Peyer's patch (tissue), 4 donors: ENCODE results near the gene CSK. TPM values are rescaled to one million over a fixed set of nuclear protein-coding genes. Genes with fewer than 3 reads are reported as not detected.

Experiments used
- DNase-seq, 3 donors: peaks; one replicate each; pipeline ENCODE4 v3.0.0-alpha.2; 2017 to 2019
- H3K27ac ChIP-seq, 4 donors: fragments of 200-600 bp; sonication (generic); one replicate each; pipeline ENCODE4 v1.5.1; 2016 to 2019
- H3K27me3 ChIP-seq, 2 donors: fragments of 200-600 bp; sonication (generic); one replicate each; pipeline ENCODE4 v1.5.1; 2019
- H3K36me3 ChIP-seq, 3 donors: fragments of 200-600 bp; sonication (generic); one replicate each; pipeline ENCODE4 v1.5.1; 2016 to 2019
- H3K4me1 ChIP-seq, 4 donors: fragments of 200-600 bp; sonication (generic); one replicate each; pipeline ENCODE4 v1.5.1; 2016 to 2019
- H3K4me3 ChIP-seq, 4 donors: fragments of 200-600 bp; sonication (generic); 1 replicate in 3 of 4; 2 replicates in 1 of 4; pipeline ENCODE4 v1.5.1; 2016 to 2019; ENCODE audit warnings: mild to moderate bottlenecking in 1 of 4
- H3K9me3 ChIP-seq, 4 donors: fragments of 200-600 bp; sonication (generic); one replicate each; pipeline ENCODE4 v1.5.1; 2016 to 2019; ENCODE audit warnings: mild to moderate bottlenecking in 1 of 4
- POLR2A ChIP-seq, 2 donors: fragments of 450-650 bp; IDR thresholded peaks; one replicate each; pipeline ENCODE4 v1.5.1; 2017; ENCODE audit warnings: antibody characterized with exemption in 2 of 2, mild to moderate bottlenecking in 2 of 2, moderate library complexity in 2 of 2
- total RNA-seq, 4 donors: library from RNA; depleted of rRNA; stranded (reverse); fragments of >200 nt; gene quantifications; one replicate each; pipeline ENCODE4 v1.1.0, GENCODE V29; 2016
- TF ChIP-seq, protein P1 (sequence below), 6 experiments: fragments of 450-650 bp in 4 of 6; fragments of 200-600 bp in 2 of 6; sonication (generic) in 1 of 6; IDR thresholded peaks; one replicate each; pipeline ENCODE4 v1.5.1; 2017 to 2019; ENCODE audit warnings: antibody characterized with exemption in 6 of 6, mild to moderate bottlenecking in 3 of 6, moderate library complexity in 1 of 6

CSK gene
- total RNA-seq, 4 donors from 2014 or later = 53.8 to 122 (median 66.2) TPM

DNA sequence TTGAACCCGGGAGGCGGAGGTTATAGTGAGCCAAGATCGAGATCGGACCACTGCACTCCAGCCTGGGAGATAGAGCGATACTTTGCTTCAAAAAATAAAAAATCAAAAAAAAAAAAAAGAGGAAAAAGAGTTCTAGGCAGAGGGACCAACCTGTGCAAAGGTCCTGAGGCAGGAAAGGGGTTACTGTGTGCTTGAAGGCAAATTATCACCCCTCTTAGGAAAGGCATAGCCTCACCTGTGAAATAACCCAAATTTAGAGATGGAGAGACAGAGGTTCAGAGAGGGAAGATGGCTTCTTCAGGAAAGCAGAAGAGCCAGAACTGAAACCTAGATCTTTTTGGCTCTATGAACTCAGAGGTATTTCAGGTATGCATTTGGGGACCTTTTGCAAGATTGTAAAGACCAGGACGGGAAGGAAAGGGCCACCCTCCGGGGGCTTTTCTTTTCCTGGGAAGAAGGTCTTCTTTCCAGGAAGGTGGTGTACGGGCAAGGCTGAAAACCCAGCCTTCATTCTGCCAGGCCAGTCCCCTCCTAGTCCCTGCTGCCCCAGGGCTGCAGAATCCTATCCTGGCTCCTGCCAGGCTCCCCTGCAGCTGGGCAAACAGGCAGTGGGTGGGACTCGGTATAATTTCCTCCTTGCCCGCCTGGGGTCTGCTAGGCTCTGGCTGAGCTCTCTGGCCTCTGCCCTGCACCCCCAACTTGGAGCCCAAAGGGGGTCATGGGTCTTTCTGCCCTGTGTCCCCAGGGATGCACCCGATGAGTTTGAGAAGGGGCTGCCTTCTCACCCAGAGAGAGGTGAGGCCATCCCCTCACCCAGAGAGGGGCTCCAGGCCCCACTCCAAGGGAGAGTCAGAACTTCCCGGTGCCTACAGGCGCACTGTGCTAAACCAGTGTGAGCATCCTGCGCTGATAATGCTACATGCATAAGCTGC lies 14.4 kb upstream of the CSK start:
- no peaks in the 10 kb centered on the region for H3K36me3 ChIP-seq
- H3K9me3 ChIP-seq = no peaks in the 10 kb centered on the region
- no peak overlapping the region for H3K27ac ChIP-seq
- H3K4me1 ChIP-seq = peaks cover 0 to 10% (median 7%) of the 10 kb centered on the region in 4 donors
- no peaks in the 10 kb centered on the region for H3K27me3 ChIP-seq
- TF ChIP-seq, protein P1, sequence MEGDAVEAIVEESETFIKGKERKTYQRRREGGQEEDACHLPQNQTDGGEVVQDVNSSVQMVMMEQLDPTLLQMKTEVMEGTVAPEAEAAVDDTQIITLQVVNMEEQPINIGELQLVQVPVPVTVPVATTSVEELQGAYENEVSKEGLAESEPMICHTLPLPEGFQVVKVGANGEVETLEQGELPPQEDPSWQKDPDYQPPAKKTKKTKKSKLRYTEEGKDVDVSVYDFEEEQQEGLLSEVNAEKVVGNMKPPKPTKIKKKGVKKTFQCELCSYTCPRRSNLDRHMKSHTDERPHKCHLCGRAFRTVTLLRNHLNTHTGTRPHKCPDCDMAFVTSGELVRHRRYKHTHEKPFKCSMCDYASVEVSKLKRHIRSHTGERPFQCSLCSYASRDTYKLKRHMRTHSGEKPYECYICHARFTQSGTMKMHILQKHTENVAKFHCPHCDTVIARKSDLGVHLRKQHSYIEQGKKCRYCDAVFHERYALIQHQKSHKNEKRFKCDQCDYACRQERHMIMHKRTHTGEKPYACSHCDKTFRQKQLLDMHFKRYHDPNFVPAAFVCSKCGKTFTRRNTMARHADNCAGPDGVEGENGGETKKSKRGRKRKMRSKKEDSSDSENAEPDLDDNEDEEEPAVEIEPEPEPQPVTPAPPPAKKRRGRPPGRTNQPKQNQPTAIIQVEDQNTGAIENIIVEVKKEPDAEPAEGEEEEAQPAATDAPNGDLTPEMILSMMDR (IDR thresholded peaks at IDR 0.05) = no peak
- TF ChIP-seq POLR2A (IDR thresholded peaks at IDR 0.05) = no peak
- peak in 1 of 3 donors; percentile 28 for DNase-seq
- H3K4me3 ChIP-seq = no peak overlapping the region

DNA sequence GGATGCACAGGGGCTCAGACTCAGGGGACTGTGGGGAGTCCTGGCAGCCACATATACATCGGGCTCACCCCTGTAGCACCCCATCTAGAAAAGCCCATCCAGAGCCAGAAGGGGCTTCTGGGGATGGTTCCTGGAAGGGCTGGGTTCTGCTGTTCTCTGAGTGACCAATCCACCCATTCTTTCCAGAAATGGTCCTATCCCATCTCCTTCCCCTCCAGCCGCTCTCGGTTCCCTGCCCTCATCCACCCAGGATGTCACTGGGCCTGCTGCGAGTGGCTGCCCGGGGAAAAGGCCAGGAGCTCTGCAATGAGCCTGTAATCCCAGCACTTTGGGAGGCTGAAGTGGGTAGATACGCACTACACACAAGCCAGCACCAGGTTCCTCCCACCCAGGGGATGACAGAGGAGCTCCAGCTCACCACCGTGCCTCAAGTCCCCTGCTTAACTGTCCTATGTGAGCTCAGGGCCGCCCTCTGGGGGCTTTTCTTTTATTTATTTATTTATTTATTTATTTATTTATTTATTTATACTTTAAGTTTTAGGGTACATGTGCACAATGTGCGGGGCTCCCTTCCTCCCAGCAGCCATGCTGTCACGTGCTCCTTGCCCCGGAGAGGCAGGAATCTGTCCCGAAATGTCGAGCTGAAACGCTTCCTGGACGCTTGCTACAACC lies 13.6 kb upstream of the CSK start:
- TF ChIP-seq, protein P1 (IDR thresholded peaks at IDR 0.05) = no peak
- no peak for TF ChIP-seq POLR2A (IDR thresholded peaks at IDR 0.05)
- Histone ChIP-seq H3K27me3 (no peaks in the 10 kb centered on the region), H3K9me3 (no peaks in the 10 kb centered on the region), H3K4me3 (no peak overlapping the region), H3K27ac (no peak overlapping the region), H3K4me1 (peaks cover 0 to 12% (median 9%) of the 10 kb centered on the region in 4 donors), H3K36me3 (no peaks in the 10 kb centered on the region)
- no peak for DNase-seq

DNA sequence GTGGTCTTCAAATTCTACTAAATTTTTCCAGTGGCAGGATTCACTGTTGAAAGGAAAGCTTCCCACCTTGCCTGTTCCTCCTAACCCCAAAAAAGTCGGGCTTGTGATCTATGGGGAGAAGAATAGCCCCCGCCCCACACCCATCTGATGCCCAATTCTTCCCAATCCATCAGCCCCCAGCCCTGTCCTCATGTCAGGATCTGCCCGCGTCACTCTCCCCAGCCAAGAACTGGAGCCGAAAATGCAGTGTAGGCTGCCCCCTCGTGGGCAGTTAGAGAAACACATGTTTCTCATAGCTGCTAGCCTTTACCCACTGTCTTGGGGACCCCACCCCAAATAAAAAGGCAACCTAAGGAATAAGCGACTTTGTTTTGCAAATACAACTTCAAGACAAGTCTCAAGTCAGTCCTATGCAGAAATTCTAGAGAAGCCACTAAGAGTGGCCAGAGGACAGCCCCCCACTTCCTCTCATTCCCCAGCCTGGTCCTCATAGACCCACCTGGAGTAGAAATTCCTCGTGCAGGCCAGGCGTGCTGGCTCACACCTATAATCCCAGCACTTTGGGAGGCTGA lies 13.0 kb upstream of the CSK start:
- no peaks in the 10 kb centered on the region for H3K9me3 ChIP-seq

DNA sequence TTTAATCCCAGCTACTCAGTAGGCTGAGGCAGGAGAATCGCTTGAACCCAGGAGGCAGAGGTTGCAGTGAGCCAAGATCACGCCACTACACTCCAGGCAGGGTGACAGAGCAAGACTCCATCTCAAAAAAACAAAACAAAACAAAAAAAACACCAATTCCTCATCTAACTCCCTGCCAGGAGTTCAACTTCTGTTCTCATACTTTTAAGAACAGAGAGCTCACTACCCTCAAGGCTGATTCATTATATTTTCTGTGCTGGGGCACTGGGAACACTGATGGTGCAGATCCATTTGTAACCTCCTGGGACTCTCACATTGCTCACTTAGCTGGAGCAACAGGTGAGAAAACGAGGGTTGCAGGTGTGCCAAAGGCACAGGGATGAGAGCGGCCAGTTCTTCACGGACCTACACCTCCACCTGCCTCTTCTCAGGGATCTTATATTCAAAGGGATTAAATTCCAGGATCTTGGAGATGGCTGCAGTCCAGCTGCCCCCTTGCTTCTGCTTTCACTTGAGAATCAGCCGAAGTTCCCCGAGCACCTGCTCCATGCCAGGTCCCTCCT lies 12.3 kb upstream of the CSK start:
- Histone ChIP-seq H3K4me3 (no peak overlapping the region), H3K36me3 (no peaks in the 10 kb centered on the region), H3K27ac (no peak overlapping the region), H3K9me3 (no peaks in the 10 kb centered on the region), H3K27me3 (no peaks in the 10 kb centered on the region), H3K4me1 (peaks cover 0 to 25% (median 17%) of the 10 kb centered on the region in 4 donors)
- DNase-seq = no peak
- no peak for TF ChIP-seq POLR2A (IDR thresholded peaks at IDR 0.05)
- TF ChIP-seq, protein P1 (IDR thresholded peaks at IDR 0.05) = no peak

More for the DNA sequence above, 13.0 kb upstream of the CSK start:
- Histone ChIP-seq H3K36me3 (no peaks in the 10 kb centered on the region), H3K4me1 (peaks cover 0 to 18% (median 12%) of the 10 kb centered on the region in 4 donors), H3K4me3 (no peak overlapping the region), H3K27me3 (no peaks in the 10 kb centered on the region), H3K27ac (no peak overlapping the region)
- DNase-seq = peak; percentile 57 to 81 (median 64)
- TF ChIP-seq POLR2A (IDR thresholded peaks at IDR 0.05) = no peak
- TF ChIP-seq, protein P1 (IDR thresholded peaks at IDR 0.05) = peak; percentile 61 to 87 (median 84)

DNA sequence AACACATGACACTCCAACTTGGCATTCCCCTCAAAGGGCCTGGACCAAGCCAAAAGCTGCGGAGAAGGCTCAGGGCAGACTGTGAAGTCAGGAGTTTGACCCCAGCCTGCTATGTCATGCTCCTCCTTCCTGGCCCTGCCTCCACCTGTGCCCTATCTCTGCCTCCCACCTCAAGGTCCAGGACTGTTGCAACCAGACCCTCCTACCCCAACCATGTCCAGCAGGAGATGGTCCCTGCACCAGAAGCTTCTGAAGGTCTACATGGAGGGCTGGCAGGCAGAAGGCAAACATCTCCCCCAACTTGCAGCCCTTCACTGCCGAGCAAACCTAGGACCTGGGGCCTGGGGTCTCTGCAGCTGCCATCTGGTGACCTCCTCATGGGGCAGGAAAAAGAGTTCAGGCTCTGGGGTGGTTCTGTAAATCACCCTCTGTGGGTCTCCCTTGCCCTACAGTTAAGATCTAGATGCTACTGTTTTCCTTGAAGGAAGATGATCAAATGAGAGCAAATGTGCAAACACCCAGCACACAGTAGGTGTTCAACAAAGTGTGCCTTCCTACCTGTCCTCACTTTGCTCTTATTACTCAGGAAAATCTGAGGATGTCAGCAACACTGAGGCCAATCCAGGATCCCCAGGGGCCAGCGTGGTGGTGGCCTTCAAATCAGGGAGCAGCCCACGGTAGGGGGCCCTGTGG lies 11.5 kb upstream of the CSK start:
- Histone ChIP-seq H3K4me1 (peaks cover 0 to 31% (median 23%) of the 10 kb centered on the region in 4 donors), H3K9me3 (no peaks in the 10 kb centered on the region), H3K27me3 (no peaks in the 10 kb centered on the region), H3K4me3 (no peak overlapping the region), H3K27ac (no peak overlapping the region), H3K36me3 (no peaks in the 10 kb centered on the region)
- TF ChIP-seq, protein P1 (IDR thresholded peaks at IDR 0.05) = no peak
- TF ChIP-seq POLR2A (IDR thresholded peaks at IDR 0.05) = no peak
- no peak for DNase-seq
